ENCODE data around the gene BPIFB3. TPM values are rescaled to one million over a fixed set of nuclear protein-coding genes. Genes with fewer than 3 reads are reported as not detected.

The BPIFB3 gene
- total RNA-seq, 4 donors from 2014 or later = not detected

DNA sequence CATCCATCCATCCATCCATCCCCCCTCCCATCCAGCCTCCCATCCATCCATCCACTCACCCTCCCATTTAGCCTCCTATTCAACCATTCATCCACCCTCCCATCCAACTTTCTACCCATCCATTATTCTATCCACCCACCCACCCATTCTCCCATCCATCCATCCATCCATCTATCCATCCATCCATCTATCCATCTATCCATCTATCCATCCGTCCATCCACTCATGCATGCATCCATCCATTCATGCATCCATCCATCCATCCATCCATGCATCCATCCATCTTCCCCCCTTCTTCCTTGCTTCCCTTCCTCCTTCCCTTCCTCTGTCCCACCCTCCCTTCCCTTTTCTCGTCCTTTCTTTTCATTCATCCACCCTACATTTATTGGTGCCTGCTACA is 21.0 kb downstream of the BPIFB3 start:
- Histone ChIP-seq H3K27me3 (no peaks in the 10 kb centered on the region), H3K4me1 (no peaks in the 10 kb centered on the region), H3K4me3 (no peak overlapping the region), H3K36me3 (no peaks in the 10 kb centered on the region), H3K27ac (no peak overlapping the region), H3K9me3 (no peaks in the 10 kb centered on the region)
- no peak for DNase-seq
- no peak for TF ChIP-seq POLR2A (IDR thresholded peaks at IDR 0.05)

DNA sequence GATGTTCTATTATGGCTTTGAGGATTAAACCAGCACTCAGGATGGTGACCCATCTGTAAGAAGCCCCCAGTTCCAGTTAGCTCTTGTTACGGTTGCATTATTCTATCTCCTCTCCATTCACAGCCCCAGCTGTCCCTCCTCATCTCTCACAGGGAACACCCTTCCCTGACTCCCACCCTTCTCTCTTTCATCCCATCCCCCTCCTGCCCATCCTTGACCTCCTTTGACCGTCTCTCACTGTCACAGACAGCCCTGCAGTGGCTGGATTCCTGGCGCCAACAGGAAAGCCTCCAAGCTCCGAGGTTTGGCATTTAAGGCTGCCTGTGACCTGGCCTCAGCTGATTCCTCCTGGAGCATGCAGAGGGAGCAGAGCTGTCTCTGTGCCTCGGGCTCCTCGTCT is 21.6 kb downstream of the BPIFB3 start:
- TF ChIP-seq, protein P1, sequence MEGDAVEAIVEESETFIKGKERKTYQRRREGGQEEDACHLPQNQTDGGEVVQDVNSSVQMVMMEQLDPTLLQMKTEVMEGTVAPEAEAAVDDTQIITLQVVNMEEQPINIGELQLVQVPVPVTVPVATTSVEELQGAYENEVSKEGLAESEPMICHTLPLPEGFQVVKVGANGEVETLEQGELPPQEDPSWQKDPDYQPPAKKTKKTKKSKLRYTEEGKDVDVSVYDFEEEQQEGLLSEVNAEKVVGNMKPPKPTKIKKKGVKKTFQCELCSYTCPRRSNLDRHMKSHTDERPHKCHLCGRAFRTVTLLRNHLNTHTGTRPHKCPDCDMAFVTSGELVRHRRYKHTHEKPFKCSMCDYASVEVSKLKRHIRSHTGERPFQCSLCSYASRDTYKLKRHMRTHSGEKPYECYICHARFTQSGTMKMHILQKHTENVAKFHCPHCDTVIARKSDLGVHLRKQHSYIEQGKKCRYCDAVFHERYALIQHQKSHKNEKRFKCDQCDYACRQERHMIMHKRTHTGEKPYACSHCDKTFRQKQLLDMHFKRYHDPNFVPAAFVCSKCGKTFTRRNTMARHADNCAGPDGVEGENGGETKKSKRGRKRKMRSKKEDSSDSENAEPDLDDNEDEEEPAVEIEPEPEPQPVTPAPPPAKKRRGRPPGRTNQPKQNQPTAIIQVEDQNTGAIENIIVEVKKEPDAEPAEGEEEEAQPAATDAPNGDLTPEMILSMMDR (IDR thresholded peaks at IDR 0.05) = no peak
- no peak for TF ChIP-seq POLR2A (IDR thresholded peaks at IDR 0.05)
- DNase-seq = no peak
- no peaks in the 10 kb centered on the region for H3K27me3 ChIP-seq
- H3K4me3 ChIP-seq = no peak overlapping the region
- H3K9me3 ChIP-seq = no peaks in the 10 kb centered on the region
- no peaks in the 10 kb centered on the region for H3K4me1 ChIP-seq
- H3K27ac ChIP-seq = no peak overlapping the region
- H3K36me3 ChIP-seq = no peaks in the 10 kb centered on the region

DNA sequence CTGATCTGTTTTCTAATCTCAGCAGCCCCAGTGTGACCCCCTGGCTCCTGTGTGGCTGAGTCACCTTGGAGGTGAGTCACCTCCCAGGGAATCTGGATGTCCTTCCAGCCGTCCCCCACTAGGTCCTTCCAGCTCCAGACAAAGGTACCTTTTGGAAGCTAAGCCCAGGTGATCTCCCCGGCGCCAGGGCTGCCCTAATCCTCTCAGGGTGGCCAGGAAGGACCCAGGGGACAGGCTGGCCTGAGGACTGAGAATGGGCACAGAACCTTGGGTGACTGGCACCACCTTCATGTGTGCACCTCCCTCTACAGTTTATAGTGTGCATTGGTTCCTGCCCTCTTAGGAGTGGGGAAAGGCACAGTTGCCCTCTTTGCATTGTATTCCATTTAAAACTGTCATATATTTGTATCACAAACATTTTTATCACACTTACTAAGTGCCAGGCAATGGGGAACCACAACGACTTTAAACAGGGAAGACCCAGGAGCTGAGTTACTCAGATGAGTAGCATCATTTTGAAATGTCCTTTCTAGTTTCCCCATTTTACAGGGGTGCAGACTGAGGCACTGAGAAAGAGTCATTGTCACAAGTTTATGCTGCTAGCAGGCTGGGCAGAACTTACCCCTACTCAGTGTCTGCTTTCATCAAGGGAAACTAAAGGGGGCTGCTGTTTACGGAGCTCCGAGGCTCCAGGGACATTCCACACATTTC is 23.1 kb downstream of the BPIFB3 start:
- no peaks in the 10 kb centered on the region for H3K4me1 ChIP-seq
- DNase-seq = no peak
- H3K27ac ChIP-seq = no peak overlapping the region
- H3K27me3 ChIP-seq = no peaks in the 10 kb centered on the region
- H3K4me3 ChIP-seq = no peak overlapping the region
- TF ChIP-seq POLR2A (IDR thresholded peaks at IDR 0.05) = no peak
- TF ChIP-seq, protein P1 (IDR thresholded peaks at IDR 0.05) = peak in 1 of 6 experiments; percentile 23
- no peaks in the 10 kb centered on the region for H3K9me3 ChIP-seq
- H3K36me3 ChIP-seq = no peaks in the 10 kb centered on the region

DNA sequence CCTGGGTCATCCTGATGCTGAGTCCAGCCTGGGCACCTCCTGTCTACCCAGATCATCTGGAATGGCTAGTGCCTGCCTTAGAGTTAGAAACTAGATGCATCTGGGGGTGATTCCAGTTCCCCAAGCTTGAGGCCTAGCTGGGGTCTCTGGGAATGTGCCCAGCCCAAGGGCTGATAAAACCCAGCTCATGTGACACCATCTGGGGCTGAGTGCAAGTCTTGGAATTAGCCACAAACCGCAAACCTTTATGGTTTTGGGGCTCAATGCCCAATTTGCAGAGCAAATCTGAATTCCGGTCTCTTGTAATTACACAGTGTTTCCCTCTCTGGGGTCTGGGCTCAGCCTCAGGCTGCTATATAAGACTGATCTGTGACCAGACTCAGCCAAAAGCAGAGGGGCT is 25.6 kb downstream of the BPIFB3 start, which contains the start of gene BPIFB4:
Gene BPIFB4, plus strand, starts transcription at position 385 of the 400 bp plus-strand sequence. CDS start 1,884 bp downstream, outside the sequence.
- TF ChIP-seq, protein P1 (IDR thresholded peaks at IDR 0.05) = no peak
- TF ChIP-seq POLR2A (IDR thresholded peaks at IDR 0.05) = no peak
- H3K27me3 ChIP-seq = no peaks in the 10 kb centered on the region
- no peaks in the 10 kb centered on the region for H3K36me3 ChIP-seq
- H3K27ac ChIP-seq = no peak within 1 kb of the TSS
- H3K4me3 ChIP-seq = no peak within 1 kb of the TSS
- no peak for DNase-seq
- no peaks in the 10 kb centered on the region for H3K9me3 ChIP-seq
- no peaks in the 10 kb centered on the region for H3K4me1 ChIP-seq

DNA sequence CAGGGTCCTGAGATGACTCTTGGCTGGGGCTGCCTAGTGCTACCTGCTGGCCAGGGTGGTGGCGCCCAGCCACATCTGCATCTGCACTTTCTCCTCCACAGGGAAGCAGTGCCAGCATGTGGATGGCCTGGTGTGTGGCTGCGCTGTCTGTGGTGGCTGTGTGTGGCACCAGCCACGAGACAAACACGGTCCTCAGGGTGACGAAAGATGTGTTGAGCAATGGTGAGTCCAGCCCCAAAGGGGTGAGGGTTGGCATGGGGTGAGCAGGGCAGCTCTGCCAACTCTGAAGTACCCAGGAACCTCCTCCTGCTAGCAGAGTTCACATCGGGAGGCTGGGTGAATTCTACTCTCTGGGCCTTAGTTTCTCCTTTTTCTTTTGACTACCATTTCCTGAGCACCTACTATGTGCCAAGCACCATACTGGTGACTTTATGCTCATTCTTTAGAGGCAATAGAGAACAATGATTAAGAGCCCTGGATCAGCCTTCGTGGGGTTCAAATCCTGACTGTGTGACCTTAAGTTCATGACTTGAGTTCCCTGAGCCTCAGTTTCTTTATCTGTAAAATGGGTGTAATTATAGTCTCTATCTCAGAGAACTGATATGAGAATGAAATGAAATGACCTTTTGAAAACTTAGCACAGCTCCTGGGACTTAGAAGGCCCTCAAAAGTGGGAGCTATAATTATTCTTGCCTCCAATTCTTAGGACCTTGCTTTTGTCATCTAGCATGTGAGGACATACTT is 27.9 kb downstream of the BPIFB3 start:
- no peak for DNase-seq
- Histone ChIP-seq H3K27ac (no peak overlapping the region), H3K4me3 (no peak overlapping the region), H3K9me3 (no peaks in the 10 kb centered on the region), H3K27me3 (no peaks in the 10 kb centered on the region), H3K4me1 (no peaks in the 10 kb centered on the region), H3K36me3 (no peaks in the 10 kb centered on the region)
- TF ChIP-seq, protein P1 (IDR thresholded peaks at IDR 0.05) = no peak

DNA sequence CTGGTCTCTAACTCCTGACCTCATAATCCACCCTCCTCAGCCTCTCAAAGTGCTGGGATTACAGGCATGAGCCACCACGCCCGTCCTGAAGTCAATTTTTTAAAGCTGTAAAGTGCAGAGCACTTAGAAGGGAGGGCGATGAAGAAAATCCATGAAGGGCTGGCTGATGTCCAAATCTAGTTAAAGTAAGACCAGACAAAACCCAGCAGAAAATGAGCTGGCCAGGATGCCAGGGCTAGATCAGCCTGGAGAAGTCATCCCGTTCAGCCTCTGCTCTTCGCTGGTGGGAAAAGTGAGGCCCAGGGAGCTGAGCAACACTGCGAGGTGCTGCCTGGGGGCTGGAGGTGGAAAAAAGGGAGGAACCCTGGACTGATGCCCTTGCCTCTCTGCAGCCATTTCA is 28.8 kb downstream of the BPIFB3 start:
- no peaks in the 10 kb centered on the region for H3K9me3 ChIP-seq
- H3K4me3 ChIP-seq = no peak overlapping the region
- no peak for DNase-seq
- H3K27me3 ChIP-seq = no peaks in the 10 kb centered on the region
- H3K36me3 ChIP-seq = no peaks in the 10 kb centered on the region
- no peaks in the 10 kb centered on the region for H3K4me1 ChIP-seq
- H3K27ac ChIP-seq = no peak overlapping the region
- TF ChIP-seq, protein P1 (IDR thresholded peaks at IDR 0.05) = no peak
- TF ChIP-seq POLR2A (IDR thresholded peaks at IDR 0.05) = no peak

Measured in Peyer's patch (tissue), 4 donors.